Adipocyte (in vitro differentiated cells): ENCODE results near the gene EBF4.
A peak's percentile ranks its signal among the peaks of the same experiment; 100 is the strongest.
"Not testable (repeated sequence)": the region's sequence is repeated elsewhere in the genome, so short reads cannot be mapped to it uniquely, and the experiment has no call there.

ENCODE experiments used
- DNase-seq: peaks from one replicate; pipeline ENCODE4 v3.0.0-alpha.2; 2015; ENCODE audit warnings: low read depth
- H3K27me3 ChIP-seq: replicated peaks from 2 replicates; pipeline ENCODE4 v1.7.0; 2013; ENCODE audit warnings: mild to moderate bottlenecking, low read length, moderate library complexity; ENCODE audit not compliant: control insufficient read depth, insufficient read depth
- H3K36me3 ChIP-seq: 2 replicates; pipeline ENCODE4 v1.7.0; 2013; ENCODE audit warnings: low read length, mild to moderate bottlenecking, moderate library complexity; ENCODE audit not compliant: control insufficient read depth, insufficient read depth, severe bottlenecking
- H3K4me1 ChIP-seq: 2 replicates; pipeline ENCODE4 v1.7.0; 2013; ENCODE audit warnings: mild to moderate bottlenecking, low read length, moderate library complexity; ENCODE audit not compliant: control insufficient read depth, insufficient read depth
- H3K4me3 ChIP-seq: 2 replicates; pipeline ENCODE4 v1.7.0; 2013; ENCODE audit warnings: mild to moderate bottlenecking, low read length, moderate library complexity
- H3K9ac ChIP-seq: 2 replicates; pipeline ENCODE4 v1.7.0; 2013; ENCODE audit warnings: mild to moderate bottlenecking, low read length, moderate library complexity
- H3K9me3 ChIP-seq: 2 replicates; pipeline ENCODE4 v1.7.0; 2013; ENCODE audit warnings: mild to moderate bottlenecking, low read length, moderate library complexity; ENCODE audit not compliant: control insufficient read depth

EBF4 gene

DNA sequence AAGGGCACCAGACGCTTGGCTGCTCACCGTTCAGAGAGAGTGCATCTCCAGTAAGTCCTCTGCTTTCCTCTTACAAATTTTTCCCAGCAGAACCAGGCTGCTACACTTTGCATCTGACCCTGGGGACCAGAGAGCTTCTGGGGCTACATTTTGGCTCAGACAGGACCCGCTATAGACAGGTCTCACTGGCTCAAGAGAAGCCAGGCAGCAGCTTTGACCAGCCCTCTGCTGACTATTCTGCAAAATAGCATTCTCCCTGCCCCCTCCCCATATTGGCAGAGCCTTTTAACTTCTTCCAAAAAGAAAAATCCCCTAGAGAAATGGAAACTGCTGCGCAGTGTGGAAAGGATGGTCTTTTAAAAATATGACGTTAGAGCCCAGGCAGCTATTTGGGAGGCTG, 70.6 kb downstream of the EBF4 start:
- Histone ChIP-seq H3K27me3 (peaks cover 79% of the 10 kb centered on the region), H3K4me1 (peaks cover 6% of the 10 kb centered on the region), H3K9ac (no peak overlapping the region), H3K4me3 (no peak overlapping the region), H3K9me3 (no peaks in the 10 kb centered on the region), H3K36me3 (no peaks in the 10 kb centered on the region)
- DNase-seq: no peak

DNA sequence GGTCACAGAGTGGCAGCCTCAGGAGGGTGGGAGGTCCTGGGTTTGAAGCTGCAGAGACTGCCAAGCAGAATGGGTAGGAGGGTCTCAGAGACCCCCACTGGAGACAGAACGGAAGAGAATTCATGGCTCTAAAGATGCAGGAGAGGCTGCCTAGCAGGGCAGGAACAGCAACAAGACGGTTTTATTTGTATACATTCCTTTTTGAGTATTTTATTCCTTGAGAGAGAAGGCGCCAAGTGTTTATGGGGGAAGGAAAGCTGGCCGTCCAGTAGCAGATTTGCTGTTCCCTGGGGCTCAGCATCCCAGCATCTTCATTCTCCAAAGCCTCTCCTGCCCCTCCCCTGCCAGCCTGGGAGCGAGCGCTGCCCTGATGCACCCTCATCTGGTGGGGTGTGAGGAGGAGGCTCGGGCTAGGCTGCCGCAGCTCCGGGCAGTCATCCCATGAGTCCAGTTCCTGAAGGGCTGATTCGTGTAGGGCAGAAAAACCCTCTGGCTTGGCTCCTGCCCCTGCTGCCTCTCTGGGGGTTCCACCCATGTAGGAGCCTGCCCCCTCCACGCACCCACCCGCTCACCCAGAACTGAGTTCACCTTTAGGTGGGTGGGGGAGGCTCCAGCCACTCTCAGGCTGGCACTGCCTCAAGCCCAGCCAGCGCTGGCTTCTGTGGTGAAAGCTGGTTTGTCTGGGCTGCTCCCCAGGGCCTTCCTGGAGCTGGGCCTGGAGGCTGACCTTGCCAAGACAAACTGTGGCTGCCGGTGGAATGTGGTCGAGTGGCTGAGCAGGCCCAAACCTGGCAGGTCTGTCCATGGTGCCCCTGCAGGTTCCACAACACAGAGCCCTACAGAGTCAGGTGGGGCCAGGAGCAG, 75.4 kb downstream of the EBF4 start:
- Histone ChIP-seq H3K9me3 (no peaks in the 10 kb centered on the region), H3K9ac (no peak overlapping the region), H3K27me3 (peaks cover 69% of the 10 kb centered on the region), H3K4me3 (no peak overlapping the region), H3K4me1 (peaks cover 9% of the 10 kb centered on the region), H3K36me3 (no peaks in the 10 kb centered on the region)
- peak; percentile 52 for DNase-seq

DNA sequence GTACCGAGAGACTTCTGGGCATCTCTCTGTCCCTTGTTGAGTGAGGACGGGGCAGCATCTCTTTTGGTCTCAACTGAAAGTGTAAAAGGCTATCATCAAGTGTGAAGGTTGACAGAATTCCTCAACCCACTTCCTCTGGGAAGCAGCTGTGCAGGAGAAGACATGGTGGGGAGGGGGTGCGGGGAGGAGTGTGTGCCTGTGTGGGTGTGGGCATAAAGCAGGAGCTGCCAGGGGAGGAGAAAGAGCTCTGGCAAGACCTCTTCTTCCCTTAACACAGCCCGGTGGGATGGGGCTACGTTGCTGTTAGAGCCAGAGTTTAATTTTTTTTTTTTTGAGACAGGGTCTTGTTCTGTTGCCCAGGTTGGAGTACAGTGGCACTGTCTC, 76.0 kb downstream of the EBF4 start:
- peaks cover 9% of the 10 kb centered on the region for H3K4me1 ChIP-seq
- H3K27me3 ChIP-seq: peaks cover 63% of the 10 kb centered on the region
- H3K9ac ChIP-seq: no peak overlapping the region
- no peaks in the 10 kb centered on the region for H3K9me3 ChIP-seq
- H3K4me3 ChIP-seq: no peak overlapping the region
- DNase-seq: no peak
- no peaks in the 10 kb centered on the region for H3K36me3 ChIP-seq

GRCh38 chr20:2770091-2770490, 77.5 kb downstream of the EBF4 start:
- not testable (repeated sequence) for H3K9ac ChIP-seq, H3K4me3 ChIP-seq, H3K9me3 ChIP-seq, H3K4me1 ChIP-seq, DNase-seq, H3K36me3 ChIP-seq
- peaks cover 50% of the 10 kb centered on the region for H3K27me3 ChIP-seq

- H3K36me3 ChIP-seq: no peaks in the 10 kb centered on the region
- H3K4me1 ChIP-seq: peaks cover 9% of the 10 kb centered on the region
- H3K9me3 ChIP-seq: peaks cover 16% of the 10 kb centered on the region
- no peak overlapping the region for H3K4me3 ChIP-seq
- H3K9ac ChIP-seq: no peak overlapping the region
- peaks cover 46% of the 10 kb centered on the region for H3K27me3 ChIP-seq
- no peak for DNase-seq
Observed at GRCh38 chr20:2771631-2772080, 79.1 kb downstream of the EBF4 start.

DNA sequence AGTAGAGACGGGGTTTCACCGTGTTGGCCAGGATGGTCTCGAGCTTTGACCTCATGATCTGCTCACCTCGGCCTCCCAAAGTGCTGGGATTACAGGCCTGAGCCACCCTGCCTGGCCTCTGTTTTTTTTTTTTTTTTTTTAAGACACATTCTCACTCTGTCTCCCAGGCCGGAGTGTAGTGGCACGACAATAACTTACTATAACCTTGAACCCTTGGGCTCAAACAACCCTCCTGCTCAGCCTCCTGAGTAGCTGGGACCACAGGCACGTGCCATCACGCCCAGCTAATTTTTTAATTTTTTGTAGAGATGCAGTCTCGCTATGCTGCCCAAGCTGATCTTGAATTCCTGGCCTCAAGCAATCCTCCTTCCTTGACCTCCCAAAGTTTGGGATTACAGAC, 81.2 kb downstream of the EBF4 start:
- H3K4me3 ChIP-seq: no peak overlapping the region
- no peak overlapping the region for H3K9ac ChIP-seq
- DNase-seq: no peak
- peaks cover 36% of the 10 kb centered on the region for H3K27me3 ChIP-seq
- H3K36me3 ChIP-seq: no peaks in the 10 kb centered on the region
- peaks cover 16% of the 10 kb centered on the region for H3K9me3 ChIP-seq
- no peaks in the 10 kb centered on the region for H3K4me1 ChIP-seq

DNA sequence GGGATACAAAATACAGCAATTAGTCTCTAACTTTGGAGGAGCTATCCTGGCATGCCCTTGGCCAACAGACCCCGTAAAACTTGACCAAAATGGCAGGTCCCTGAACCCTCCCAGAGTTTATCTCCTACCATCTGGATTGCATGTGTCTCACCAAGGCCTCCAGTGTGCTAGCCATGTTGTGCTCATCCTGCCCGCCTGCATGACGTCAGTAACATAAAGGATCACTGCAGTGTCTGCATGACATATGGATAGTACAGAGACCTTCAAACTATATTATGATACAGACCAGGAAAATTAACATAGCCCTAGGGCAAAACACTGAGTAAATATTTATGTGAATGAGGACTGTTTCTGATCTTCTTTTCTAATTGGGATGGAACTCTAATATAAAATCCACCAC, 82.6 kb downstream of the EBF4 start:
- Histone ChIP-seq H3K4me1 (no peaks in the 10 kb centered on the region), H3K9me3 (peaks cover 16% of the 10 kb centered on the region), H3K9ac (no peak overlapping the region), H3K4me3 (no peak overlapping the region), H3K27me3 (peaks cover 28% of the 10 kb centered on the region), H3K36me3 (no peaks in the 10 kb centered on the region)
- DNase-seq: no peak

- DNase-seq: no peak
- Histone ChIP-seq H3K9ac (no peak overlapping the region), H3K9me3 (peaks cover 16% of the 10 kb centered on the region)
Observed at GRCh38 chr20:2778602-2779321, 86.2 kb downstream of the EBF4 start.

DNA sequence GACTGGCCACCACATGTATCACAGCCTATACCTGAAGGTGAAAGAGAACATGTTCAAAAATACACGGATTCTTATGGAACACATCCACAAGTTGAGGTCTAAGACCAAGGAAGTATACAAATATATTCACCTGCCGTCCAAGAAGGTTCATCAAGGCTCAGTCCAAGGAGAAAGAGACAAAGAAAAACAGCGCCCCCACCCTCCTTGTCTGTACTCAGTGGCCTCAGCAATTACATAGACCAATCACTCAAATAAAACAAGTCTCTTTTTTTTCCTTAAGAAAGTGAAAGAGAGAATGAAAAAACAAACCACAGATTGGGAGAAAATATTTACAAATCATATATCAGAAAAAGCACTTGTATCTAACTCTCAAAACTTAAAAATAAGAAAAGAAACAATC, 88.4 kb downstream of the EBF4 start:
- Histone ChIP-seq H3K9ac (no peak overlapping the region), H3K4me3 (no peak overlapping the region), H3K36me3 (no peaks in the 10 kb centered on the region), H3K4me1 (peaks cover 4% of the 10 kb centered on the region), H3K27me3 (peaks cover 27% of the 10 kb centered on the region), H3K9me3 (peaks cover 5% of the 10 kb centered on the region)
- no peak for DNase-seq

More at GRCh38 chr20:2778602-2779321, 86.2 kb downstream of the EBF4 start:
- Histone ChIP-seq H3K36me3 (no peaks in the 10 kb centered on the region), H3K4me3 (no peak overlapping the region), H3K27me3 (peaks cover 27% of the 10 kb centered on the region), H3K4me1 (peaks cover 4% of the 10 kb centered on the region)

DNA sequence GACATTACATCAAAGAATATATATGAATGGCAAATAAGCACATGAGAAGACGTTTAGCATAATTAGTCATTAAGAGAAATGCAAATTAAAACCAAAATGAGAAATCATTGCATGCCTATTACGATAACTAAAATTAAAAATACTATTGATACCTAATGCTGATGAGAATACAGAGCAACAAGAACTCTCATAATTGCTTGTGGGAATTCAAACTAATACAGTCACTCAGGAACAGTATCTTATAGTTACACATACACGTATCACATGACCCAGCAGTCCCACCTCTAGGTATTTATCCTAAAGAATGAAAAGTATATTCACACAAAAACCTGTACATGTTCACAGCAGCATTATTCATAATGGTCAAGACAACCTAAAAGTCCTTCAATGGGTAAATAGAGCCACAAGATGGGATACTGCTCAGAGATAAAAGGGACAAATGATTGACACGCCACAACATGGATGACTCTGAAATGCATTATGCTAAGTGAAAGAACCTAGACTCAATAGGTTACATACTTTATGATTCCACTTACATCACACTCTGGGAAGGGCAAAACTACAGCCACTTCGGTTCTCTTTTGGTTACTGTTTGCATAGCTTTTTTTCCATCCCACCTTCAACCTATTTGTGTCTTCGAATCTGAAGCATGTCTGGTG, 91.5 kb downstream of the EBF4 start:
- Histone ChIP-seq H3K4me3 (no peak overlapping the region), H3K36me3 (no peaks in the 10 kb centered on the region), H3K9ac (no peak overlapping the region)

GRCh38 chr20:2793471-2793870, 100.9 kb downstream of the EBF4 start:
- Histone ChIP-seq H3K9ac (no peak overlapping the region), H3K36me3 (no peaks in the 10 kb centered on the region), H3K4me1 (no peaks in the 10 kb centered on the region), H3K4me3 (no peak overlapping the region), H3K9me3 (no peaks in the 10 kb centered on the region), H3K27me3 (peaks cover 8% of the 10 kb centered on the region)
- DNase-seq: no peak

More for the DNA sequence above, 91.5 kb downstream of the EBF4 start:
- no peak for DNase-seq
- peaks cover 4% of the 10 kb centered on the region for H3K4me1 ChIP-seq
- peaks cover 19% of the 10 kb centered on the region for H3K27me3 ChIP-seq
- peaks cover 5% of the 10 kb centered on the region for H3K9me3 ChIP-seq
